NCI-H146 treated with DMSO at 0.1 percent for 48 hours (cell line): ENCODE results near the gene CRAT.
A peak's percentile ranks its signal among the peaks of the same experiment; 100 is the strongest.

ENCODE experiments used
- DNase-seq: peaks from one replicate; lab custom pipeline; 2025; ENCODE audit not compliant: unreplicated experiment; lab: John Stamatoyannopoulos, UW

CRAT gene

DNA sequence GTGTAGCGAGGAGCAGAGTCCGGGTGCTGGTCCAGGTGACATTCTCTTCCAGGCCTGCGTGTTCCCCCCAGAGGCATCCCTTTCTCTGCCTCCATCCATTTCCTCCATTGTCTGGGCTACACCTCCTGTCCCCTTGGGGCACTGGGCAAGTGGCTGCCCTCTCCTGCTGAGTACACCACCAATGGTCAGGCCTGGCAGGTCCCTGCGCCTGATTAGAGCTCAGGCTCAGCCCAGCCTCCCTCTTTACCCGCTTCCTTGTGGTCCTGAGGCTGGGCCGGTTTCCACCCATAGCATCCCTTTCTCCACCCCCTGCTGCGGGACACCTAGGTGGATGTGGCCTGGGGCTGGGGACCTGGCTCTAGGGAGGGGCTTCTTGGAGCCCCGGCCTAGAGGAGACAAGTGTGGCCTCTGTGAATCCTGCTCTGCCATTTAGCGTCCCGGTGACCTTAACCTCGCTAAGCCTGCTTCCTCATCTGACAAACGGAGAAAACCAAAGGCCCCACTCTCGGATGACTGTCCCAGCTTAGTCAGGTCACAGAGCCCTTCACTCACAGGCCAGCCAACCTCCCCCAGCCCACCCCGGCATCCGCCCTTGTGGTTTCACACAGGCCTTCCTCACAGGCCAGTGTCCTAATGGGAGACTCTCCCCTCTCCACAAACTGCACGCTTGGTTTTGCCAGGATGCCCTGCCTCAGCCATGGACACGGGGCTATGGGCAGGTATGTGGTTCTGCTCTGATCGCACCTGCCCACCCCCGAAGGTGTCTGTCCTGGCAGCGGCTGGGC lies 16.8 kb downstream of the CRAT start:
- no peak for DNase-seq

DNA sequence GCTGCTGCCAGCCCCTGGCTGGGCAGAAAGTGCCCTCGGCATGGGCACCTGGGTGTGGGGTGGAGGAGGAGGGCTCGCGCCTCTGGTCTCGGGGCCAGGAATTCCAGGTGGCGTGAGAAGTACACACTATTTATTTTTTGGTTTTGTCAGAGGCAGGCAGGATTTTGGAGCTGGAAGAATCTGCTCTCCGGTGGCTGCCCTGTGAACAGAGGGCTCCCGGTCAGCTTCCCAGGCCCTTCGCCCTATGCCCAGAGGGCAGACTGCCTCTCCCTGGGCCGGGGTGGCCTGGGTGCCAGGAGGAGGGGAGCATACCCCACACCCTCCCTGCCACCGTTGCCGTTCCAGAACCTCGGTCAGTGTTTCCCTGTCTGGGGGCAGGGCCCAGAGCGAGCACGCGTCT lies 21.3 kb downstream of the CRAT start:
- no peak for DNase-seq

DNA sequence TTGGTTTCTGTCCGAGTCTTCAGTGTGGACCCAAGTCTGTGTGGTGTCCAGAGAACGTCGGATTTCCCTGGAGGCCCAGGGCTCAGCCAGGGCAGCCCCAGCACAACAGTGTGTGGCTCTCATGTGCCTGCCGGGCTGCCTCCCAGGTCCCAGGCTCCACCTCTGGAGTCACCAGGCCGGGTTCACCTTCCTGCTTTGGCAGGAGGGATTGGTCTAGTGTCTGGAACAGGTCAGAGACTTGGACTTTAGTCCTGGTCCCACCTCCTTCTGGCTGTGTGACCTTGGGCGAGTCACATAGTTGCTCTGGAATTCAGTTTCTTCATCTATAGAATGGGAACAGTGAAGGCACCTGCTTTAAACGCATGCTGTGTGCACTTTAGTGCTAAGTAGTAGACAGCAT lies 26.5 kb downstream of the CRAT start:
- no peak for DNase-seq

DNA sequence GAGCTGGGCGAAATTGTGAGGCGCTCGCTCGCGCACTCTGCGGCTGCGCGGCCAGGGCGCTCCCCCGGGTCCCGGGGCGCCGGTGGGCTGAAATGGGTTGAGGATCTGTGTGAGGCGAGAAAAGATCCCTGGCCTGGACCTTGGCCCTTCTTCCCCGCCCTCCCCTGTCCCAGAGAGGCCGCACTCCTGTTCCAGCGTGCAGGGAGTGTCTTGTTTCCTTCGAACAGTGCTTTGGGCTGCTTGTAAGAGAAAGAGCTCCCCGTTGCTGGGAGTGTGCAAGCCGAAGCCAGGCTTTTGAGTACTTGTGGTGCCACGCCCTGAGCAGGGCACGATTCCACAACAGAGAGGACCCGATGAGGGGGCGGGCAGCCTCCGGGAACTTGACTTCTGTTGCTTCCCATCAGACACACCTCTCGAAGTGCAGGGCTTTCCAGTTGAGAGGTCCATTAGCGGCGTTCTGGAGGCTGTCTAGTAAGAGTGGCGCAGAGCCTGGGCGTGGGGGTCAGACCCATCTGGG lies 29.1 kb downstream of the CRAT start:
- no peak for DNase-seq

DNA sequence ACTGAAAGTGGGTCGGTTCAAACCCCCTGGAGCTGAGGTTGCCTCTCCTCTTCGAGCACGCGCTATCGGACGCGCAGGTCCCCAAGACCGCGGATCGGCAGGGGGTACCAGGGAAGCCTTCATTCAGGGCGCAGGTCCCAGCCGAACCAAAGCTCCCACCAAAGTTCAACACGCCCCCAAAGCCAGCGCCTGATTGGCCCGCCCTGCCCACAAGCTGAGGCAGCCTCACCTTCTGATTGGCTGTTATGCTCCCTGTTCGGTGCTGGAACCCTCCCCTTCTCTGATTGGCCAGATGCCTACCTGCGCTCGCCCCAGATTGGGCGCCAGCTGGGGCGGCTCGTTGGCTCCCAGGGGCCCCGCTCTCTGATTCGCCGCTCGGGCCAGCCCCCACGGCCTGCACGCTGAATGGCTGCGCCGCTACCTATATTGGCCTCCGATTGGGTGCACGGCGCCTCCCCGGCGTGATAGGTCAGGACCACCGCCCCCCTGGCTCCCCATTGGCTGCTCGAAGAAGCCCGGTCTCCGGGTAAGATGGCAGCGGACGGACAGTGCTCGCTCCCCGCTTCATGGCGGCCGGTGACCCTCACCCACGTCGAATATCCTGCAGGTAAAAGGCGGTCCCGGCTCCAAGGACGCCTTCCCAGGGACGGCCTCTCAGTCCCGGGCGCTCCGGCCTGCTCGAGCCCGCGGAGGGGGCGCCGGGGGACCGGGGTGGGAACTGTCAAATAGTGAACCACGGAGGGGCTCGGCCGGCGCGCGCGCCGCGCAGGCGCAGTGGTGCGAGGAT lies 29.8 kb downstream of the CRAT start, which contains the start of gene DOLPP1:
Gene DOLPP1, plus strand, starts transcription at position 511 of the 787 bp plus-strand sequence. Its CDS starts 21 bp downstream, at position 532.
- peak; percentile 91 for DNase-seq

DNA sequence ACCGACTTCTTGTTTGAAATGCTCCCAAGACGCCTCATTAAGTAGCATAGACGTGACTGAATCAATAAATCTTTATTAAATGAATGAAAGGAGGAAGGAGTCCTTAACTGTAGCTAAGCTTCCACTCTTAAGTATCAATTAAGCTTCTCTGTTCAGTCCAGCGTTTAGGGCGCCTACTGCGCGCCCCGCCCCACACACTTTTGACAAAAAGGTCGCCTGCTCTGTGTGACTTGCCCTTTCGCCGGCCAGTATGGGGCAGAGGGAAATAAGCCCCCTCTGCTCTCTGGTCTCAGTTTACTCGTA lies 30.3 kb downstream of the CRAT start:
- no peak for DNase-seq

DNA sequence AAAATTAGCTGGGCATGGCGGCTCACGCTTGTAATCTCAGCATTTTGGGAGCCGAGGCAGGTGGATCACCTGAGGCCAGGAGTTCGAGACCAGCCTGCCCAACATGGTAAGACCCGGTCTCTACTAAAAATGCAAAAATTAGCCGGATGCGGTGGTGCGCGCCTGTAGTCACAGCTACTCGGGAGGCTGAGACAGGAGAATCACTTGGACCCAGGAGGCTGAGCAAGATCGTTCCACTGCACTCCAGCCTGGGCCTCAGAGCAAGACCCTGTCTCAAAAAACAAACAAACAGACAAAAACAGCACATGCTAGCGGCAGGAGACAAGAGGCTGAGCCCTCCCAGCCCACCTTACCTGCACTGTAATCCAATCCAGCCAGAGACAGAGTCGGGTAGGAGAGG lies 30.8 kb downstream of the CRAT start:
- DNase-seq, result no peak

DNA sequence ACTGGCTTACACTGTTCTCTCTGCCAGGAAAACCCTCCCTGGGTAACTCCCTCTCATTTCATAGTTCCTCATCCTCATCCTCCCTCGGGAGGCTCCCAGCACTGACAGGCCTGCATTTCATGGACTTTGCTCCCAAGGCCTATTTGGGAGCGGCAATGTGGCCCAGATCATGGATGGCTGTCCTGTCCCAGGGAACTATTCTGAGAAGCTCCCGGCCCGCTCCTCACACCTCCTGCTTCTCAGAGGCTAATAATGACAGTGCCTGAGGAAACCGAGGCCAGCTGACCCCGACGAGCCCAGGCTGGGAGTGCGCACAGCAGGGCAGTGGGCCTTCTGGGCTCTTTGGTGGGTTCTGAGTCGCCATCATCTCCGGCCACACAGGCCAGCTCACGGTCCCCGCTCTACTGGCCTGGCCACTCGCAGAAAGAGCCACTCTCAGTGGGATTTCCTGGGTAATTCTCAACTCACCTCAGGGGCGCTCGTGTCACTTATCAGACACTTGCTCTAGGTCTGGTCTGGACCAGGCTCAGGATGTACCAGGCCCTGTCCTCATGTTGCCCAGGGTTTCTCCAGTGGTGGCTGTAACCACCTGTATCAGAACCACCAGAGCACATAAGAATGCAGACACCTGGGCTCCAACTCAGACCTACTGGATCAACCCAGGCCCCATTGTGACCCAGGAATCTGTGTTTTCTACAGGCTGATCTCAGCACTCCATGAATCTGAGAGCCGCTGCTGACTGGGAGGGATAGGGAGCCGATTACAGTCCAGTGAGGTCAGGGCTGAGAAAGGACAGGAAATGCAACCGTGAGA lies 31.7 kb downstream of the CRAT start:
- no peak for DNase-seq

DNA sequence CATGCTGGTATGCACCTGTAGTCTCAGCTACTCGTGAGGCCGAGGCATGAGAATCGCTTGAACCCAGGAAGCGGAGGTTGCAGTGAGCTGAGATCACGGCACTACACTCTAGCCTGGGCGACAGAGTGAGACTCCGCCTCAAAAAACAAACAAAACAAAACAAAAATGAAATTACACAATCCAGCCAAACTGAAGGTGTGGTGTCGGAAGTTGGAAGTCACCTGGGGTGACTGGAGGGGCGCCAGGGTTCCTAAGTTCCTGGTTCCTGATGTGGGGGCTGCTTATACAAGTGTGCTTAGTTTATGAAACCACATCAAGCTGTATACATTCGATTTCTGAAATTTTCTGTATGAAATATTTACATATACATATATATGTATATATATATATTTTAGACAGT lies 33.4 kb downstream of the CRAT start:
- DNase-seq, result no peak

DNA sequence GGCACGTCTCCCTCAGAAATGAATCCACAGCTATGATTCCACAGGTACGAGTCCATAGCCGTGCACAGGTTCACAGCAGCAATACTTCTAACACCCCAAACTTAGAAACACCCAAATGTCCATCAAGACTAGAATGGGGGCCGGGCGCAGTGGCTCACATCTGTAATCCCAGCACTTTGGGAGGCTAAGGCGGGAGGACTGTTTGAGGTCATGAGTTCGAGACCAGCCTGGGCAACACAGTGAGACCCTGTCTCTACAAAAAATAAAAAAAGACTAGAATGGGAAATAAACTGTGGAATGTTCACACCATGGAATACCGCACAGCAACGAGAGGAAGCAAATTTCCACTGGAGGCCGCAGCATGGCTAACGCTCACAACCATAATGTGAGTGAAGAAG lies 34.0 kb downstream of the CRAT start:
- no peak for DNase-seq

DNA sequence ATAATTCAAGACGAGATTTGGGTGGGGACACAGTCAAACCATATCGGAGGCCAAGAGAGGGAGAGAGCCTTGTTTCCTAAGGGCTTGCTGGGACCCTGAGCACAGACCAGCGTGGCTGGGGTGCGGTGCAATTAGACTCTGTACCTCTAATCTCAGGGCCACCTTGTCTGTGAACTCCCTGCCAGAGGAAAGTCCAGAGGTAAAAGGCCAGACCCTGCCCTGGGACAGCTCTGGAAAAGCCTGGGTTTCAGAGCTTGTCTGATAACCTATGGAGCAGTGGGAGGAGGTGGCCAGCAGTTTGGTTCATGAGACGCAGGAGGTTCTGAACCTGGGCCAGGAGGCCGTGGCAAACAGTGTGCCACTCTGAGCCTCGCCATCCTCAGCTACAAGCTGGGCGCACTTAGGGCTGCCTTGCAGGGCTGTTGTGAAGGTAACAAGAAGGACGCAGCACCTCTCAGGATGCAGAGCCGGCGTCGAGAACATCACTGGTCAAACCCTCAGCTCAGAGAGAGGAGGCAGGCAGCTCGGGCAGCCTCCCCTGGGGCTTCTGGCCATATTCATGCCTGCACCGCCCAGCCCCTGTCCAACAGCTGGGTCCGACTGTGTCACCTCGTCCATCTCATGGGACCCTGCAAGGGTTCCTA lies 34.5 kb downstream of the CRAT start:
- DNase-seq, result no peak

DNA sequence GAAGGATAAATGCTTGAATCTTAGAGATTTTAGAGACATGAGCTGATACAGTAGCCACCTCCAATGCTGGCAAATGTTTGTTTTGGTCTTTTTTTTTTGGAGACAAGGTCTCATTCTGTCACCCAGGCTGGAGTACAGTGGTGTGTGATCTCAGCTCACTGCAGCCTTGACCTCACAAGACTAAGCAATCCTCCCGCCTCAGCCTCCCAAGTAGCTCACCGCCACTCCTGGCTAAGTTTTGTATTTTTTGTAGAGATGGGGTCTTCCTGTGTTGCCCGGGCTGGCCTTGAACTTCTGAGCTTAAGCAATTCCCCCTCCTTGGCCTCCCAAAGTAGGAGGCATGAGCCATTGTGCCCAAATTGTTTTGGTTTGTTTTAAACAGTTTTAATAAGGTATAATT lies 36.5 kb downstream of the CRAT start:
- no peak for DNase-seq

DNA sequence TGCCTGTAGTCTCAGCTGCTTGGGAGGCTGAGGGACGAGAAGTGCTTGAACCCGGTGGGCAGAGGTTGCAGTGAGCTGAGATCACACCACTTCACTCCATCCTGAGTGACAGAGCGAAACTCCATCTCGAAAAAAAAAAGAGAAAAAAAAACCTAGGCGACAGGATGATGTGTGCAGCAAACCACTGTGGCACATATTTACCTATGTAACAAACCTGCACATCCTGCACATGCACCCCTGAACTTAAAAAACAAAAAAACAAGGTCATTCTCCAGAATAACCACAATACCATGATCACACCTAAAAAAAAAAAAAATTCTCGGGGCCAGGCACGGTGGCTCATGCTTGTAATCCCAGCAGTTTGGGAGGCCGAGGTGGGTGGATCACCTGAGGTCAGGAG lies 37.2 kb downstream of the CRAT start:
- DNase-seq, result no peak

DNA sequence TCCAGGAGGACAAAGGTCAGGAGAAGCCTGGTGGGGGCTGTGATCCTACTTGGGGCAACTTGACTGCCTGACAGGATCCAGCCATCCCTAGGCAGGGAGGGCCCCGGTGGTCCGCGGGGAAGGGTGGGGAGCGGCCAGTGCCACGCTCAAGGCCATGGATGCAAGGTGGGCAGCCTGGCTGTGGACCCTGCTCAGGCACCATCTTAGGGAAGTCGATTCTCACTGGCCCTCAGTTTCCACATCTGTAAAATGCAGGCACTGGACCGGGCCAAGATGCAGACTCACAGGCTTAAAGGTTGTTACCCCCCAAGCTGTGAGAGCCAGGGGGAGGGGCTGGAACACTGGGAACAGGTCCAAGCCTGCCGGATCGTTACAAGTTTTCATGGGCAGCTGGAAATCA lies 38.4 kb downstream of the CRAT start:
- DNase-seq, result no peak

DNA sequence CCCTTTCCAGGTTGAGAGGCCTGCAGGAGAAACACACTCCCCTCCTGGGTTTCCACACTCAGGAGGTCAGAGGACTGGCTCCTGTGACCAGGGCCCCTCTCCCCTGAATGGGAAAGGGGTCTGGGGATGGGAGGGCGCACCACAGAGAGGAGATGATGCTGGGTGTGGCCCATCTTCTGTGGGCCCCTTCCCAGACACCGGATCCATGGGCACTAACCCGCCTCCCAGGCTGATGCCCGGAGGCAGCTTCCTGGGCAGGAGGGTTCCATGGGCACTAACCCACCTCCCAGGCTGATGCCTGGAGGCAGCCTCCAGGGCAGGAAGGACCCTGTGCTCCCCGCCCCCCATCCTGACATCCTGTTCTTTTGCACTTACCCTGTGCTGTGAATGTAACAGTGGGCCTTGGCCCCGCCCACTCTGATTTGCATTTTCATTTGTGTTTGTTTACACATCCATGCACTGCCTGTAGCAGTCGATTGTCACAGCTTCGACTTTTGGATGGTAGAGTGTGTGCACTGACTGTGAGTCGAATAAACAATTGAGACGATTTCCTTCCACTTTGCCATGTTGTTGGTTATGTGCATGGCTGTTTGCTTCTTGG lies 39.0 kb downstream of the CRAT start:
- no peak for DNase-seq

DNA sequence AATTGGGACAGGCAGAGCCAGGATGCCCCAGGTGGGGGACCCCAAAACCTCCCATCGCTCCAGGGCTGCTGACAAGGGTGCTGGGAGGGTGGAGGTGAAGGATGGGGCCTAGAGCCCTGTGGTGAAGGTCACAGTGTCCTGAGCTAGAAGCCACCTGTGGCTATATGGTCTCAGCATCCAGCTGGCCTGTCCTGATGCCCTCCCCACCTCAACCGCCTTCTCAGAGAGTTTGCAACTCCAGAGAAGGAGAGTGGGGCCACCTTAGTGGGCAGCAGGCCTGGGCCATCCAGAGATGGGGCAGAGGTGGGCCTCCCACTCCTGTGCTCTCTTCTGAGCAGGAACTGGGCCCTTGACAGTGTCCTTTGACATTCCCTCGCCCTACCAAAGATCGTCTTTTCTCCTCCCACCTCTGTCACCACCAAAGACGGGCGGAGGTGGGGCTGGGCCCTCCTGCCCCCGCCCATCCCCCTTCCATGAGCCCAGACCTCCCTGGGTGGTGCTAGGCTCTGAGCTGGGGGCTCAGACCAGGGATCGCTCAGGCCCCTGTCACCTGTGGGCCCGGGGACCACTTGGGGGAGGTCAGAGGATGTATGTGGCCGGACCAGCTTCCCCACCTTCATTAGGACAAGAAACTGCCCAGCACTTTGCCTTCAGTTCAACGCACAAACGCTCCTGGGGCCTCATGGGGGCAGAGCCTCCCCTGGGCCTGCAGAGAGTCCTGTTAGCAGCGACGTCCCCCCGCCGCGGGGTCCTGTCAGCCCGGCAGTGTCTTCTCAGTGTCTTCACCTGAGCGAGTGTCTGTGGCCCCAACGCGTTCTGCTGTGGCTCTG lies 39.7 kb downstream of the CRAT start:
- DNase-seq, result no peak

DNA sequence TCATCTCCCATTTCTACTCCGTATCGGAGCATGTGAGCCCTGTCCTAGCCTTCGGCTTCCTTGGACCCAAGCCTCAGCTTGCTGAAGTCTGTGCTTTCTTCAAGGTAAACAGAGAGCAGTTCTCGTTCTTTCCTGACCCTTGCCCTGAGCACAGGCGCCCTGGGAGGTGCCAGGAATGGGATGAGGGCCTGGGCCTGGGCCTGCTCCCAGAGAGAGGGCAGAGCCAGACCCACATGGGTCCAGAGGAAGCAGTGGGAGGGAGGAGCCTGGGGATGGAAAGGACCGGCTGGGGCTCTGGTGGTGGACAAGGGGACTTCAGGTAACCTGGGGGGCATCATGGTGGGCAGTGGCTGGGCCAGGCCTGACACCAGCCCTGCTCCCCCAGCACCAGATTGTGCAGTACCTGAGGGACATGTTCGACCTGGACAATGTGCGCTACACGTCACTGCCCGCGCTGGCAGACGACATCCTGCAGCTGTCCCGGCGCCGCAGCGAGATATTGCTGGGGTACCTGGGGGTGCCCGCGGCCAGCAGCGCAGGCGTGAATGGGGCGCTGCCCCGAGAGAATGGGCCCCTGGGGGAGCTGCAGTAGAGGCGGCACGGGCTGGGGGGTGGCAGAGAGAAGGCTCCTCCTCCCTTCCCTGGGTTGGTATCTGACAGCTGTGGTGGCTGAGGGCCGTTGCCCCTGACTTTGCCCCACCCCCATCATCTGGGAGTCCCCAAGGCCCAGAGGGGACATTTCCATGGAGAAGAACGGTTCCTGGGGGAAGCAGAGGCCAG lies 40.5 kb downstream of the CRAT start:
- DNase-seq, result no peak

DNA sequence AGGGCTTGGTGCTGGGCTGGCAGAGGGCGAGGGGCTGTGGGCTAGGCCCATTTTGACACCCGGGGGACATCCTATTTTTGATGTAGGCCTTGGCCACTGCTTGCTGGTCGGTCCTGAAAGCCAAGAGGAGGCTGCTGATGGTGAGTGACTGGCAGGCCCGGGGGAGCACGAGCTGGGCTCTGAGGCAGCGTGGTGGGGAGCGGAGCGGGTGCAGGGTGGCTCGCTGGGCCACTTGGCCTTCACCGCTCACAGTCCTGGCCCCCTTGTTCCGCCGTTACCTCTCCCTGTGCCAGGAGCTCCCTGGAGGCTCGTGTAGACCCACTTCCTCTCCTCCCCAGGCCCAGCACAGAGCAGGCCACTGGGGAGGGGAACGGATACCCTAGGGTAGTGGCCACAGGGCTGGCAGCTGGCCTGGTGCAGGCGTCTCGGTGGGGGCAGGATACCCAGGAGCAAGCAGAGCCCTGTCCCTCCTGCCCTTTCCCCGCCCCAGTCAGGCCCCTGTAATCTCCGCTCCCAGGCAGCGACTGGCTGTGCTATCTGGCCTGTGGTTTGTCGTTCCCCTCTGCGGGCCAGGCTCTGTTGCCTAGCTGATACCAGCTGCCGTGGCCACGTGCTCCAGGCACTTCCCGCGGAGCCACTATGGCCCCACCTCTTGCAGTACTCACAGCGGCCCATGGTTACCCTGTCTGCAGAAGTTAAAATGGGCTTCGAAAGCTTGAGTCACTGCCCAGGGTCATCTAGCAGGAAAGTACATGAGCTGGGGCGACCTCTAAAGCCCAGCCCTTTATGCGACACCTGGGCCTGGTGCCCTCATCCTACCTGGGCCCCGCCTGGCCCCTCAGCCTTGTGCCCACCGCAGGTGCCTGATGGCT lies 41.4 kb downstream of the CRAT start:
- DNase-seq, result no peak
